HG02870 (cell line): ENCODE data around the gene CCDC167.
"Not testable (repeated sequence)": the region's sequence is repeated elsewhere in the genome, so short reads cannot be mapped to it uniquely, and the experiment has no call there.

Experiments
- ATAC-seq: cut with Tn5 transposase; IDR thresholded peaks from one replicate; pipeline ENCODE4 v1.9.1; 2021; ENCODE audit warnings: mild to moderate bottlenecking, moderate library complexity; ENCODE audit not compliant: unreplicated experiment

Gene CCDC167

GRCh38 chr6:37477656-37478435, 21.8 kb downstream of the CCDC167 start:
- no peak for ATAC-seq

- ATAC-seq, result no peak
Measured at GRCh38 chr6:37477191-37477590, 22.5 kb downstream of the CCDC167 start.

- no peak for ATAC-seq
Measured at GRCh38 chr6:37474316-37474715, 25.4 kb downstream of the CCDC167 start.

- no peak for ATAC-seq
Measured at GRCh38 chr6:37473364-37474095, 26.2 kb downstream of the CCDC167 start.

DNA sequence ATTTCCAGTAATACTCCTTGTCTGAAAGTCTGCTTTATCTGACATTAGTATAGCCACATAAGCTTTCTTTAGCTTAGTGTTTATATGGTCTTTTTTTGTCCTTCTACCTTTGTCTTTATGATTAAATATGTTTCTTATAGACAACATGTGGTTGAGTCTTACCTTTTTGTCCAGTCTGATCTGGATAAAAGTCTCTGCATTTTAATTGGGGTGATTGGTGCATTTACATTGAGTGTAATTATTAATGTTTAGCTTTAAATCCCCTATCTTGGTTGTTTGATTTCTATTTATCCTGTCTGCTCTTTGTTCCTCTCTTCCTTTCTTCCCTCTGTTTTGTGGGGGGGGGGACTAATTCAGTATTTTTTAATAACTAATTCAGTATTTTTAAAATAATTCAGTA, 32.0 kb downstream of the CCDC167 start:
- ATAC-seq, result no peak

DNA sequence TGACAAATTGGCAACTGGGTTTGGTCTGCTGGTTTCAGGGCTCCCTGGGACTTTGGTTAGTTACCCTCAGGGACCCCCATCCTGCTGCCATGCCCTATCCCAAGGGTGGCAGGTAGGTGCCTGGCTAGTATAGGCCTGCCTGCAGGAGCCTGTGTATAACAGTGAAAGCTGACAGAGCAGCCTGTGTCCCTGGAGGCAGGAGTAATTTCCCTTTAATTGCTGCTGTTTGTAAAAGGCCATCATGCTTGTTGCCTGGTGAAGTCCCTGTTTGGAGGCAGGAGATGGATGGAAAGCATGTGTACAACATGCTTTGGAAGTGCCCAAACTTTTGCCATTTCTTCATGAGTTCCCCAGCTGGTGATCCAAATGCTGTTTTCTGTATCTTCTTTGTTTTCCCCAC, 36.6 kb downstream of the CCDC167 start:
- no peak for ATAC-seq

DNA sequence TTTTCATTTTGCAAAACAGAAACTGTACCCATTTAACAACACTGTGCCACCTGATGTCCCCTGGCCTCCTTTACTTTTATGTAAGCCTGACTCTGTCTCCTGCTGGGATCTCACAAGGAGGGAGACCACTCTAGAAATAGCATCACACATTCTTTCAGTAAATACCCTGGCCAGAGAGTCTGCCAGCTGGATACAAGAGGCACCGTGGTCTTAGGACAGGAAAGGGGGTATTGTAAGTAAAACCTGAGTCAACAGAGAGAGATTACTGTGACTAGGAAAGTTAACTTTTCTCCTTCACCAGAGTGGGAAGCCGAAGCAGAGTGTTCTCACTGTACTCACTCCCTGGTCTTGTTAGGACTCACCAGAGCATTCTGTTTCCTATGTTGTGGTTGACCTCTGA, 38.9 kb downstream of the CCDC167 start:
- no peak for ATAC-seq

DNA sequence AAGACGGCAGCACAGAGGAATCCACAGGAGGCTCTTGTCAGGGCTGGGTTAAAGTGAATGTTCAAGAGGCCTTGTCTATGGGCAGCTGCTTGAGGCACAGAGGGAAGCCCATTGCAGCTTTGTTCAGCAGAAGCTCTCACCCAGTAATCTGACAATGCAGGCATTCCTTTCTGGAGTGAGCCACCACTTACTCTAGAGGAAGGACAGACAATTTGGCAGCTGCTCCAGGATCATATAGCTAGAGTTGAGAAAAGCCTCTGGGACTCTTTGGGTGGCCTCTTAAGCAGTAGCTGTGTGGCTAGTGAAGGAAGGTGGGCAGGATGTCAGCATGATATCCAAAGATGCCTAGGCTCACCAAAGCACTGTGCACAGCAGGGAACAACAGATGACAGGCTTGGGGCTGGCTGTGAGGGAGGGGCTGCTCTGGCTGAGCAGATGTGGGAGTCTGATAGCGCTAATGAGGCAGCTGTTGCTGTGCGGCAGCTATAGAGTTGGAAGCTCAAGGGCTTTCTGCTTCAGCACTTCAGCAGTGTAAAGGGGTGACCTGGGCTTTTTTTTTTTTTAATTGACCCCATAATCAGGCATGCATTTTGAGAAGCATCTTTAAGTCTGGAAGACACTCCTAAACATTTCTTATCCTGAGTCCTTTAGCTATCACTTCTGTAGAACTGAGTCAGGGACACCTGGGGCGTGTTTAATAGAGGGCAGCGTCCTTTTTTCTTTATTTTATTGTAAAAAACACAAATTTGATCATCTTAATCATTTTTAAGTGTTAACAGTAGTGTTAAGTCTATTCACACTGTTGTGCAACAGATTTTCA, 39.5 kb downstream of the CCDC167 start:
- no peak for ATAC-seq

DNA sequence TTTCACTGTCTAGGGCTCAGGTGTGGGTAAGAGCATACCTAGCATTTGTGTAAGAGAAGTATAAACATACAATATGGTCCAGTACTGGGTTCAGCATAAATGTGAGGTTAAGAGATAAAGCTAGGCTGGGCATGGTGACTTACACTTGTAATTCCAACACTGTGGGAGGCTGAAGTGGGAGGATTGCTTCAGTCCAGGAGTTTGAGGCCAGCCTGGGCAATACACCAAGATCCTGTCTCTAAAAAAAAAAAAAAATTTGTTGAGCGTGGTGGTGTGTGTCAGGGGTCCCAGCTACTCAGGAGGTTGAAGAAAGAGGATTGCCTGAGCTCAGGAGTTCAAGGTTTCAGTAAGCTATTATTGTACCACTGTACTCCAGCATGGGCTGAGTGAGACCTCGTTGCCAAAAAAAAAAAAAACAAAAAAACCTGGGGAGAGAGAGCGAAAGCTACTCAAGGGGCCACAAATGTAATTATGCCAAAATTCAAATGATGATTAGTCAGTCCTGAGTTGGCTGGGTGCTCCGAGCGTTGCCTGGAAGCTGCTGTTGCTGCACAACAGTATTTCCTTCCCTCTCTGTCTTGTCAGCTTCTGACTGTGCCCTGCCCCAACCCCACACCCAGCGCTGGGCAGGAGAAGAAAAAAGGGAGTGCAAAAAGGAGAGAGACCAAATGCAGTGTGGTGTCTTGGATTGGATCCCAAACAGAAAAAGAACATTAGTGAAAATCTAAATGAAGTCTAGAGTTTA, 42.7 kb downstream of the CCDC167 start:
- no peak for ATAC-seq

- ATAC-seq, result no peak
Measured at GRCh38 chr6:37456126-37456525, 43.6 kb downstream of the CCDC167 start.

DNA sequence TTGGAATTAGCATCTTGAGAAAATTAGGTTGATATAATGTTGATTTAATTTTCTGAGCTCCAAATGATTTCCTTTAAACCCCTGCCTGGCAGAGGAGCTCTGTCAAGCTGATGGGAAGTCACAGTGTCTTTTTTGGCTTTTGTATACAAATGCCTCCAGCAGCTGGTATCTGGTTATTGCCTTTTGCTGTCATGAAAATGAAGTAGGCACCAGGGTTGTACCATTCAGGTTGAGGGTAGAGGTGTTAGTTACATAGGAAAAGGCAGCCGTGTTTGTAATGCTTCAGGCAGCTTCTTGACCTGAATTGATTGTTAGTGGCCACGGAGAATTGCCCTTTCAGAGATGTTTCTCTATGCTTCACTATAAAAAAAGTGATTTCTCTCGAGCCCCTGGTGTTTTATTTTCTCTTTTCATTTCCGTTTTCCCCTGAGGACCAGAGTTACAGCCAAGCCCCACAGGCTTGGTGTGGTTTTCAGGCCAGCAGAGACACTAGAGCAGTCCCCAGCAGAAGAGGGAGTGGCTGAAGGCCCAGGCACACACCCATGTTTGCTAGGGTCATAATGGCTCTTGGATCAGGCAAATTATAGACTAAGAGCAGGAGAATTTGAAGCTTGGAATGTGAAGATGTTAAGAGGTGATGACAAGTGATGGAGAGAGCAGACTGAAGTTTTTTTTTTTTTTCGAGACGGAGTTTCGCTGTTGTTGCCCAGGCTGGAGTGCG, 45.1 kb downstream of the CCDC167 start:
- ATAC-seq, result no peak

GRCh38 chr6:37452522-37452921, 47.2 kb downstream of the CCDC167 start:
- no peak for ATAC-seq

DNA sequence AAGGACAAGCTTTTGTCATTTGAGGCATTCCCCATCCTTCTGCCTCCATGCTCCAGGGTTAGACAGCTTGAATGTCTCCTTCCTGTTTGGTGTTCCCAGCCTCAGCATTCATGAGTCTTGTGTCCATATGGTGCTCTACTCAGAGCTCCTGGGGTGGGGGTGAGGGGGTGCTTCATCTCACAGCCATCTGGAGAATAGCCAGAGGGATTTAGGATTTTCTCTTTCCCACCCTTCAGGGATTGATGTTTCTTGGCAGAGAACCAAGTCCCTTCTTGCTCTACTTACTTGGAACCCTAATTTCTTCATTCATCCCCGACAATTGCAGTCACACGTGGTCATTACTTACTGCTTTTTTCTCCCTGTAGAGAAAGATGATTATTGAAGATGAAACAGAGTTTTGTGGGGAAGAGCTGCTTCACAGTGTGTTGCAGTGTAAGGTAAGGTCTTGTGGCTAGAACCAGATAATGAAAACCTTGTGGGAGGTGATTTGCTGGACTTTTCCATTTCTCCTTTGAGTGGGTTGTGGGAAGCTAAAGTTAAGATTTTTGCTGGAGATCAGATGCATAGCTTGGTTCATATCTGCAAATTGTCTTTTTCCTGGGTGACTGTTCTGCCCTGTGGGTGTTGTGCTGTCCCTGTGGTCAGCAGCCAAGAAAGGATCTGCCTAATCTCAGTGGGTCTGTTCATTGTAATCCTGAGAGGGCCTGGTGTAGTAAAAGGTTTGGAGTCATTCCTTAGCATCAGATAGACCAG, 48.1 kb downstream of the CCDC167 start:
- ATAC-seq, result no peak

- ATAC-seq, result no peak
Measured at GRCh38 chr6:37449984-37450383, 49.7 kb downstream of the CCDC167 start.

DNA sequence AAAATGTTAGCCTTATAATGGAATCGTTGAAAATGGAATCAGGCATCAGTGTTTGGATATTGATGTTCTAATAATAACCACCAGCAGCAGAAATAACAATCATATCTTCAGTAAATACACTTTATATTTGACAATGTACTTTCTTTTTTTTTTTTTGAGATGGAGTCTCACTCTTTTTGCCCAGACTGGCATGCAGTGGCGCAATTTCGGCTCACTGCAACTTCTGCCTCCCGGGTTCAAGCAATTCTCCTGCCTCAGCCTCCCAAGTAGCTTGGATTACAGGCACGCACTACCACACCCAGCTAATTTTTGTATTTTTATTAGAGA, 56.5 kb downstream of the CCDC167 start:
- not testable (repeated sequence) for ATAC-seq

- no peak for ATAC-seq
Measured at GRCh38 chr6:37442416-37443215, 57.1 kb downstream of the CCDC167 start.

- ATAC-seq, result no peak
Measured at GRCh38 chr6:37441651-37442050, 58.0 kb downstream of the CCDC167 start.

- no peak for ATAC-seq
Measured at GRCh38 chr6:37438930-37439329, 60.8 kb downstream of the CCDC167 start.

DNA sequence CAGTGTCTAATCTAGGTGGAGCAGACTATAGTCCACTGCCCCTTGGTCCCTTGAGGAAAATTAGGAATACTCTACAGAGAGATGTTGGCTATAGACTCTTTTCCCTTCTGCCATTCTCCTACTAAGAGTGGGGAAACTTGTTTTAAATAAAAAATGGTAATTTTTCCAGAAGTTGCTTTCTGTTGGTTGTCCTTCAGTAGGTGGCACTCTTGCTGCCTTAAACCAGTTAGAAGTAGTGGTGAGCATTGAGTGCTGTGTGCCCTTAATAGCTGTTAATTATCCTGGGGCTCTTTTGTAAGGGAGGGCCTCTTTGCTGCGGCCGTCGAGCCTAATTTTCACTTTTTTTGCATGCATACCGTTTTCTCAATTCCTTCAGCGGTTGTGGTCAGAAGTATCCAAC, 63.9 kb downstream of the CCDC167 start:
- ATAC-seq, result no peak
